GM21423 (cell line): Measurements from ENCODE around the gene HECTD4.

Experiments used
- ATAC-seq: cut with Tn5 transposase; IDR thresholded peaks from one replicate; pipeline ENCODE4 v1.9.1; 2021; ENCODE audit warnings: mild to moderate bottlenecking, moderate library complexity; ENCODE audit not compliant: unreplicated experiment

Gene HECTD4

DNA sequence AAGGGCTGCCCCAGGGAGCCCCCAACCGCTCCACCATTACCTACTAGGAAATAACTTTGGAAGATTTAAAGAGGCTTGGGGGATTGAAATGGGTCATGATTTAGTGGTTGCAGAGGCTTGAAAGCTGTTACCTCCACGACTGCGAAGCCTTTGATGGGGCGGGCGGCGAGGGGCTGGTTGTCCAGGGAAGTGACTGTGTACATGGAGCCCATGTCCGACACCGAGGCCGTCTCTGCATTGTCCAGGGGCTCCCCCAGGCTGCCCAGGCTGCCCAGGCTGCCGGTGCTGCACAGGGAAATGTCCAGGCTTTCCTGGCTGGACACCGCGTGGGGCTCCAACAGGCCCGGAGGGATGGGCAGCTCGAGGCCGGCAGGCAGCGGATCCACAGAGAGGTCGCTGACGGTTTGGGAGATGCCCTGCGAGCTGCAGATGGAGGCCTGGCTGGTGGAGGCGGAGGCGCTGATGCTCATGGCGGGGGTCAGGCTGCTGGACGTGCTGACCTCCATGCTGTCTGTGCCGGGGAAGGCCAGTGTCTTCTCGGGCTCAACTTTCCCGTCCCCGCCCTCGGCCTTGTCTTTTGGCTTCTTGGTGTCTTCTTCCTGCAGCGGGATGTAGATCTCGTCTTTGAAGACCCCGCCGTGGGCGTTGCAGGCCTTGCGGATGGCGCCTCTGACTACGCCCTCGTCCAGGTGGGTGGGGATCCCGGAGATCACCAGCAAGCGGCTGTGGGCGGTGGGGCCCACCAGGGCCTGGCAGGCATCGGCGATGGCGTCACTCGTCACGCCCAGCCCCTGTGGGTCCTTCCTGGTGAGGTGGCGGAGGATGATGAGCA lies 198.0 kb downstream of the HECTD4 start:
- ATAC-seq: no peak

DNA sequence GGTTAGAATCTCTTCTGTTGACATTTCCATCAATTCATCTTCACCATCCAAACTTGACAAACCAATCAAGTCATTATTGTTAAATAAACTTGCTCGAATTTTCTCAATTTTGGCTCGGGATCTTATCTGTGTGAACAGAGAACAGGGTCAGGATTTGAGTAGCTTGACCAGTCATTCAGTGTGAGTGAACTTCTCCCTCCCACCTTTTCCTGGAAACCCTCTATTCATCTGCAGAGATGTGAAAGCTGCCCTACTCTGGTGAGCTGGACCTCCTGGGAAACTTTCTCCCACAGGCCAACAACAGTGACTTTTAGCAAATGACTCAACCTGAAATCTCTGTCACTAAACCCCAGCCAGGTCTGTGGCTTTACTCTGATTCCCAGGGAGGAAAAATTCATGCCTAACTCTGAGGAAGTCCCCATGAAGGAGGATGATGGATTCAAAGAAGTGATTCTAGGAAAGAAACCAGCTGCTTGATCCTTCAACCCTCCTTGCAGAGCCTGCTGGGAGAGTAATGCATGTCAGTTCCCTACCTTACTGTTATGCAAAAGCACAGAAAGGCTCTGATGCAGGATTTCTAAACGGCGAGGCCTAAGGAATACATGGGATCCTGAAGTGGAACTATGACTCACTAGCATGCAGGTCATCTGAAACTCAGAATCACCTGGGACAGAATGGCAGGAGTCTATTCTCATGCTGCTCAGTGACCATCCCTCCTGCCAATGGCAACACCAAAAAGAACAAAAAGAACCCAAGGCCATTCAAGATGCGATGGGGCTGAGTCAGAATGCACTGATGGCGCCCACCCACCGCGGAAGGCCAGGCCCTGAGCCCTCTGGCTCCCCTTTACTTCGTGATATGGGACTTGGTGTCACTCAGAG lies 198.8 kb downstream of the HECTD4 start:
- no peak for ATAC-seq

DNA sequence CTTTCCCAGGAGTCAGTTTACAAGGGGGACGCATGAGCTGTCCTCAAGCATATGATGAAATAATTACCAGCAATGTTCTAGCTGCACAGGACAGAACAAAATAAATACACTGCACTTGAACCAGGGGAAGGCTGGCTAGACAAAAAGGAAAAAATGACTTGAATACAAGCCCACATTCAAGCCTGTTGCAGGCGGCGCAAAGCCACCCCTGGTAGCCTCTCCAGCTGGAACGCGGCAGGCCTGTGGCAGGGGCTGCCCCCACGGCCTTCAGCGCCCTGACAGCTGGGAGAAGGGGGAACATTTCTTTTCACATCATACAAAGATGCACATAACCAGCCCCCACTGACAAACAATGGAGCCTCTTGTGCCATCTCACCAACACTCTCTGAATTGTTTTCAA lies 199.7 kb downstream of the HECTD4 start:
- no peak for ATAC-seq

DNA sequence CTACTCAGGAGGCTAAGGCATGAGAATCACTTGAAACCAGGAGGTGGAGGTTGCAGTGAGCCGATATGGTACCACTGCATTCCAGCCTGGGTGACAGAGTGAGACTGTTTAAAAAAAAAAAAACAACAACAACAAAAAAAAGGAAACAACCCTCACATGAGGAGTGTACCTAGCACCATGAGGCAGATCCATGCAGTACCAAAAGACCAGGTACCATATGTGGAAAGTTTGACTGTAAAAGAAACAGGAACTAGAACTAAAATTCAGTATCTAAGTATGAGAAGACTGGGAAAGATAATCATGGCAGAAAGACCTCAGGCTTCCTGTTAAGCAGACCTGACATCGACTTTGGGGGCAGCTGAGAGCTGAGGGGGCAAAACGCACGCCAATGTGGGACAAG lies 201.8 kb downstream of the HECTD4 start:
- no peak for ATAC-seq

DNA sequence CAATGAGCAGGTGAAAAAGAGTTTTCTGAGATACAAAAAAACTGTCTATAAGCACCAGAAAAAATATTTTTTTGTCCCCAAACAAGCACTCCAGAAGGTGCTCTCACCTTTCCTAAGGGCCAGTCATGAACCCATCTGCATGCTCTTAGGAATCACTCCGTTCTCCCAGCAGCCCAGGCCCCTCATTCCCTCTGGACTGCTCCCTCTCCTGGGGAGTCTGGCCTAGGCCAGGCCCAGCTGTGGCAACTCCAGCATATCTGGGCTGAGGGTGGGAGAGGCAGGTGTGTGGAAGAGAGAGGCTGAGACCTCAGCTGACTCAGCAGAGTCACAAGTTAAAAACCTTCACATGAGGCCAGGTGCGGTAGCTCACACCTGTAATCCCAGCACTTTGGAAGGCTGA lies 202.3 kb downstream of the HECTD4 start:
- no peak for ATAC-seq

DNA sequence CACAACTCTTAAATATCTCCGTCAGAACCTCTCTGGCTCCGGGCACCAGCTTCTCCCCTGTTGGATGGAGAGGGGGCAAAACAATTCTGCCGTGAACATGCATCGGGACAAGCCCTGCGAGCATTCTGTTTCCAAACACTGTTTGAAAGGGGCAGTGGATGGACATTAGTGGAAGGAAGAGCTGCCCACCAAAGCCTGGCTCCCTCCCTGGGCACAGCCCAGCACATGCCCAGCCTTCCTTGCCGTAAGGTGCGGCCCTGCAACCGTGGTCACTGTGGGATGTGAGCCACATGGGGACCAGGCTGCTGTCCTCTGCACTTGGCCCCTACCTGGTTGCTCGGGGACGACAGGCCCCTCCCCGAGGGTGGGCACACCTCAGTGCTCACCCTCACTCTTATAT lies 202.9 kb downstream of the HECTD4 start:
- no peak for ATAC-seq

DNA sequence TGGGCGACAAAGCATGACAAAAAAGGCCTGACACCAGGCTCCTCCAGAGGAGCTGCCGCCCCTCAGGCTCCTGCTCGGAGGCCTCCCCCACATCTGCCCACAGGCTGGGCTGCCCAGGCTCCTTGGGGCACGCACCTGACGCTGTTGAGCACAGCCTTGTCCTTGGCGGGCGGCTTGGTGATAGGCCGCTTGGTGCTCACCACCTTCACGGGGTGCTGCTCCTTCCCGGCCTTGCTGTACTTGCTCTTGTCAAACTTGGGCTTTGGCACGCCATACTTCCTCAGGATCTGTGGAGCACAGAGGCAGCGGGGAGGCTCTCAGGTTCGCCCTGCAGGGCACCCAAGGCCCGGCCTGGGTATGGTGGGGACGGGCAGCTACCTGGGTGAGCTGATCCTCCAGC lies 203.4 kb downstream of the HECTD4 start:
- ATAC-seq: no peak

DNA sequence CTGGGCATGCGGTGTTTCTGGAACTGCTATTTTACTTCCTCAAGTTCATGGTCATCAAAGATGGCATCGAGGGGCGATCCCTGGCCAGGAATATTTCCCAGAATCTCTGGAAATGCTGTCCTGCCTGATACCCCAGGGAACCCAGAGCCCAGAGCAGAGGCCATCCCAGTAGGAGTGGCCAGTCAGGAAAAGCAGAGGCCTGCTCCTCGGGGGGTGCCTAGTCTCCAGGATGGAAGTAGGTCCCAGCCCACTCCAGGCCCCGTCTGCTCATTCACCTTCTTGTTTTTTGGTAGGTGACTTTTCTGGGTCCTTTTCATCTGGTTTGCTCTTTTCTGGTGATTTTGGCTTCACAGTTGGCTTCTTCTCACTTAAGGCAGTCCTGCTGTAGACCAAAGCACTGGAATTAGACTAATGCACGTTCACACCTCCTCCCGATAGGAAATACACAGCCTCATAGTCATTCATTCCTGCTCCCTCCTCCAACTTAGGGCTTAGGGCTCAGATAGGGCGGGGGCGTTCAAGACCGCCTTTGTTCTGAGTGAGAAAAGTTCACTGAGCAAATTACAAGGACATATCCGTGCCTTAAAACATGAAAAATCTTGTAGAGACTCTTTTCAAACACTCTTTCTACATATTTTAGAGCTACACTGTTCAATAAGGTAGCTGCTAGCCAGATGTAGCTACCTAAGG lies 205.8 kb downstream of the HECTD4 start:
- ATAC-seq: no peak

DNA sequence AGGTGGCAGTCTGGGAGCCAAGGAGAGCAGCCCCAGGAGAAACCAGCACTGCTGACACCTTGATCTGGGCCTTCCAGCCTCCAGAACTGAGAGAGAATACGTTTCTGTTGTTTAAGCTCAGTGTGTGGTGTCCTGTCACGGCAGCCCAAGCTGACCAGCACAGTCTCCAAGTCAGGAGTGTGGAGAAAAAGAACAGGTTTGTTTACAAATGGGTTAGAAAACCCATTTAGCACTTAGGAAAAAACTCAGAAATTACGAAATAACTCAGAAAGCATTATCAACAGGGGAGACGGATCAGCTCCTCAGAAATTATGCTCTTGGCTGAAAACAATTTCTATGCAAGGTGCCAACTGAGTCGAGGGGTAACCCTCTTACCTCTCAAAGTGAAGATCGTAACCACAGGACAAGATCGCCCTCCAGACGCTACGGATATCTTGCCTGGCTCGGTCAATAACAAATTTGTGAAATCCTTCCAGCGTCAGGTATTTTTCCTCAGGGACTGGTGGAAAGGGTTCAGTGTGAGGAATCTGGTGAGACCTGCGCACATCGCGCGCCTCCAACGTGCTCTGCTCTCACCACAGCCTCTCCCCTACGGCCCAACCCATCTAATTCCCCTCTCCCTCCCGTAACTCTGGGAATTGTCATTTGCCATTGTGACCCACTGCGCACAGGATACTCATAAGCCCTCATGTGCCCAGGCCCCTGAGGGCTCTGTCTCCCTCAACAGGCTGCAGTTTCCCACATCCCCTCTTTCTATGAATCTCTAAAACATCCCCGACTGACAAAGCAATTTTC lies 206.7 kb downstream of the HECTD4 start:
- no peak for ATAC-seq

DNA sequence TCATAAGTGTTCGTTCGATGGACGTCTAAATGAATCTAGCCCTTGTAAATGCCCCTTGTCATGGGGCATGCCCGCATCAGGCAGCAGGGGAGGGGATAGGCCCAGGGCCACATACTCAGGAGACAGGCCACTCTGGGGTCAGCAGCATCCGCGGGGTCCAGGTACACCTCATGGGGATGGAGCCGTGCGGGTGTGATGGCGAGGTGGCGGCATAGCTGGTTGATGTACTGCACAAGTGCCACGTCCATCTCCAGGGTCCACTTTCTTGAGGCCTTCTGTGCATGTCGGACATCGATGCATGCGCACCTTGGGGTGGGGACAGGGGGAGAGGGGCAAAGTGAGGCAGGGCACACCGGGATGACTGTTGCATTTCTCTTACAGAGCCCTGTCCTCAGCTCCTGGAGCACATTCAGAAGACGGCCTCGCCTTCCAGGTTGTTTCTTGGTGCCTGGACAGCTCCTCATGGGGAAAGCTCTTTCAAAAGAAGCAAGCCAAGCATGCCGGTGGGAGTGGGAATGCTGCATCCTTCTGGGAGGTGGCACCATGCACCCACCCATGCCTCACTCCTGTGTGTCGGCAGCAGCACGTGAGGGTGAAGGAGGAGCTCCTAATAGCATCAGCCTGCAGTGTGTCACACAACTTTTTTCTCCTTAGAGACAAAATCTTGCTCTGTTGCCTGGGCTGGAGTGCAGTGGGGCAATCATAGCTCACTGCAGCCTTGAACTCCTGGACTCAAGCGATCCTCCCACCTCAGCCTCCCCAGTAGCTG lies 209.5 kb downstream of the HECTD4 start:
- no peak for ATAC-seq

DNA sequence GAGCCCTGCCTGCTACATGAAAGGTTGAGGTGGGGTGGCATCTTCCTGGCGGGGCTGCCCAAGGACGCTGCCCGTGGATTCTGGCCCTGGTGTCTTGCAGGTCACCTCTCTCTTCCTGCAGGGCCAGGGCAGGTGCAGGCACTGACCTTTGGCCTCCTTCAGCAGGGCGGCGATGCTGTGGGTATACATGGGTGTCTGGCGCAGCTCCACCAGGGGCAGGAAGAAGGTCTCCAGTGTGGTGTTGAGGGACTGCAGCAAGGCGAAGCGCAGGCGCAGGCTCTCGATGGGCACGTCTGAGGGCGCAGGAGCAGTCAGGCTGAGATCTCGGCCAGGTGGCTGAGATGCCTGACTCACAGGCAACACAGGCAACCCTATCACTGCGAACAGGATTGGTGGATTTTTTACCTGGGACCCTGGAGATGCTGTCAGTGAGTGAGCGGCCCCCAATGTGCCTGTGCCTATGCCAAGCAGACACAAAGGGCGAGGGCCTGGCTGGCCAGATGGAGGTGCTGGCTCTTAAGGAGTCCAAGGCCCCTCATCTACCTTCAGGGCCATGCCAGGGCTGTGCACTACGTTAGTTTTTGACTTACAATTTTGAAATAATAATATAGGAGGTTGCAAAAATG lies 211.1 kb downstream of the HECTD4 start:
- no peak for ATAC-seq

DNA sequence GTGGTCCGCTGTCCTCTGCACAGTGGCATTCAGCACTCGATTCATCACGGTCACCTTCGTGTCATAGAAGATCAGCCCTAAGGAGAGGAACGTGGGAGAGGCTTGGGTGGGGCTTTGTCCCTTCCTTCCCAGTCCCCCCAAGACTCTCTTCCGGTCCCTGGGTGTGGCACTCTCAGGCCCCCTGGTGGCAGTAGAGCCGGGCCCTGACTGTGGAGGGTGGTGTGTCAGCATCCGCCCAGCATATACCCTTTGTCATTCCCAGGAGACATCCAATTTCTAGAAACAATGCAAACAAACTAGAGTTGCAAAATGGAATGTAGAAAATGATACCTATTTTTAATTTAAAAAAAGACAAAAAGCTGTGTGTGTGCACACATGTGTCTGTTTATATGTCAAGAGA lies 211.9 kb downstream of the HECTD4 start:
- no peak for ATAC-seq

DNA sequence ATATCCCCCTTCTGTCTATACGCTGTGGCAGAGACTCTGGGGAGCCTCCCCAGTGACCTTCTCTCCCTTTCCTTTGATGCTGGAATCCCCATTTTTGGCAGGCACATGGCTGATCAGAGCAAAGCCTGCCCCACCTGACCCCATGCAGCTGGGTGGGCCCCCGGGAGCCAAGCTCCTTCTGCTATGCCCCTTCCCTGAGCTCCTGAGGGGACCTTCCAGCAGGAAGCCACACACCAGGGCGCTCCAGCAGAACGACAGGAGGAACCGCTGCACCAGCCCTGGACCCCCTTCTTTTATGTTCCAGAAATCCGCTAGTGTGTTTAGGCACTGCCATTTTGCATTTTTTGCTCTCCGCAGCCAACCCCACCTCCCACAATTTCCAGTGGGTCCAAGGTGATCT lies 212.3 kb downstream of the HECTD4 start:
- no peak for ATAC-seq

DNA sequence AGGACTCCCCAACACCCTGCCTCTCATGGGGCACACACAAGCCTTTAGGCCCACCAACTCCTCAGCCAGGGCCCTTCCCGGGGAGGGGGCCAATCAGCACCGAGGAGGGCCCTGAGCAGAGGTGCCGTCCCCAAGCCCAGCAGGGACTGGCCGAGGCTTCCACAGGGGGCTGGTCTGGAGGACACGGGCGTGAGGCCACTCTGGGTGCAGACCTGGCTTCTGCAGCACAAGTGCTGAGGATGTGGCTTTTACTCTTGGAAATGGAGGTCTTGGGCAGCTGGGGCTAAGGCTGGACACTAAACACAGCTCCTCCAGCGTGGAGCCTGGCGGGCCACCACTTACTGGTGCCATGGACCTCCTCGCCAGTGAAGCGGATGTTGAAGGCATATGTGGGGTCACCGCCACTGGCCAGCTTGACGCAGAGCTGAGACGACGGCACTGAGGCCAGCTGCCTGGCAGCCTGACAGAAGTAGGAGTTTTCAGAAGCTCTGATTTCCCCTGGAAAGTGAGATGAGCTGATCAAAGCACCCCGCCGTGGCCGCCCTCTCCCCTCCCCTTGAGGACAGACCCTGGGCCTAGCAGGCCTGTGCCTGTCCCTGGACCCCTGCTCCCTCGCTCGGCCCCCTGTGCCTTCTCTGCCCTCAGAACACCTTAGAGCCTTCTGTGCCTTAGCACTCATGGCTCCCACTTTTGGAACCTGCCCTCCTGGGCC lies 212.9 kb downstream of the HECTD4 start:
- no peak for ATAC-seq

DNA sequence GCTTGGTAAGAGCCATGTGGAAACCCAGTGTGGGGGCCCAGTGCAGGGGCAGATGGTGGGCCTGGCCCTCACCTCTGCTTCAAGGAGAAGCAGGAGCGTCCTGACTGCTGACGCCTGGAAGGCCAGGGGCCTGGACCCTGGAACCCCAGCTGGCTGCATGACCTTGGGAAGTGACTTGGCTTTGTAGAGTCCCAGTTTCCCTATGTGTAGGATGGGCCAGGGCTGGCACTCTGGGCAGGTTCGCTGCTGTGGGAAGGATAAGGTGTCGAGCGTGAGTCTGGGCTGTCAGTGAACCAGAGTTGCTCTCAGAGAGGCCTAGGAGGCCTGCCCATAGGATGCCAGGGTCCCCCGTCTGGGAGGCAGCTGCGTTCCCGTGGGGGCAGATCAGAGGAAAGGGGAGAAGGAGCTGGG lies 213.7 kb downstream of the HECTD4 start:
- ATAC-seq: no peak

DNA sequence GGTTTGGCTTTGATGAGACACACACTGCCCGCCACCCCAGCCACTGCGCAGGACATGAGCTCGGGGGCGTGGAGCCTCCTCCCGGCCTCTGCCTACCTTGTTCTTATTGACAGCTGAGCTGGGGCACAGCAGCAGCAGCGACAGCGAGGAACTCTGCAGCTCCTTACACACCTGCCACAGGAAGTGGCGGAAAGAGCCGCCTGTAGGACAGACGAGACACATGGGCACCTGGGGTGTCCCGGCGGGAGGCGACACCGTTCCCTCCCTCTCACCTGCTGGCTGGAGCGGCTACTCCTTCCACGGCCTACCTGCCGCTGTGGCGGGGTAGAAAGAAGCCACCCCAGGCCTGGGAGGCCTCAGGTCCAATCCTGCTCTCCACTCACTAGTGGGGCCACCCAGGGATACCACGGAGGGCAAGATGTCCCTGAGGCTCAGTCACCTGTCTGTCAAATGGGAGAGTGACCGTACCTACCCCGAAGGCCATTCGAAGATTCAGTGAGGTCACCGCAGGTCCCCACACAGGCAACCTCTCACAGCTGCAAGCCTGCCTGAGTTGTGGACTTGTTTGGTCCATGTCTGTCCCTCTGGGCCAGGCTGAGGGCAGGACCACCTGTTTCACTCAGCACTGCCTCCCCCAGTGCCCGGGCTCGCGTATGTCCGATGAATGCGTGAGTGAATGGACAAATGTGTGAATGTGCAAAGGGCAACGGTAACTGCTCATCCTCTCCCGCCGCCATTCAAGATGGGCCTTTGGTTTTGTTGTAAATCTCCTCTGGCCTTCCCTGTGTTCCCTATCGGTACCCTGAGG lies 214.3 kb downstream of the HECTD4 start:
- ATAC-seq: no peak

DNA sequence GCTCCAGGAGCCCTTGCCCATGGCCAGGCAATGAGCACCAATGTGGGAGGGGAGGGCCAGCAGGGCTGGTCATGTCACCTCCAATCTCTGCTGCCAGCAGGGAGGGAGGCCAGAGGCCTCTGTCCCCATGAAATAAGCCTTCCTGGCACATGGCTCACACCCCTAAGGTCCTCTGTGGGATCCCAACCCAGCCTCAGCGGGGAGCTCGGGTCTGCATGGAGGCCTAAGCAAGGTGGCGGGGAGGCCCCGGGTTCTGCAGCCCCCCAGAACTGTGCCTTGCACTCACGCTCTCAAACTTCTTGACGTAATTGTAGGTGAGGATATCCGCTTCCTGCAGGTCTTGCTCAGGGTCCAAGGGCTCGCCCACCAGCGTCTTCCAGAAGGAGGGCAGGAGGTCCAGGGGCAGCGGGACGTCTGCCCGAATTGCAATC lies 215.2 kb downstream of the HECTD4 start:
- ATAC-seq: no peak
